Eye (tissue), 1 donor: Measurements from ENCODE around the gene ANKRD23.

Experiments used
- DNase-seq: peaks from one replicate; pipeline ENCODE4 v3.0.0-alpha.2; 2015

ANKRD23 gene

DNA sequence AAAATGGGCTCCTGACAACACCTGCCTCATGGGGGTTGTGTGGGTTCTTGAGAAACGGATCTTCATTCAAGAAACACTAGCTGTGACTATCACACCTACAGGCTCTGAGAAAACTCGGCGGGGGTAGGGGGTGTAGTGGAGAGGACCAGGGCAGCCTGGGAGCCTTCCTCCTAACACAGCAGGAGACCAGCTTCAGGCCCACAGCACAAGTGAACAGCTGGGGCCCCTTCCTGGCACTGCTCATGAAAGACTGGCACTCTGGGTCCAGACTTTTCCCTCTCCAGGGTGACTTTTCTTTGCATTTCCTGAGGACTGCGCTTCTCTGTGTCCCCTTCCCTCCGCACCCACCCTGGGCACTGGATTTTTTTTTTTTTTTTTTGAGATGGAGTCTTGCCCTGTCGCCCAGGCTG, 33.2 kb upstream of the ANKRD23 start:
- no peak for DNase-seq

GRCh38 chr2:96876269-96877041, 32.6 kb upstream of the ANKRD23 start:
- DNase-seq = no peak

DNA sequence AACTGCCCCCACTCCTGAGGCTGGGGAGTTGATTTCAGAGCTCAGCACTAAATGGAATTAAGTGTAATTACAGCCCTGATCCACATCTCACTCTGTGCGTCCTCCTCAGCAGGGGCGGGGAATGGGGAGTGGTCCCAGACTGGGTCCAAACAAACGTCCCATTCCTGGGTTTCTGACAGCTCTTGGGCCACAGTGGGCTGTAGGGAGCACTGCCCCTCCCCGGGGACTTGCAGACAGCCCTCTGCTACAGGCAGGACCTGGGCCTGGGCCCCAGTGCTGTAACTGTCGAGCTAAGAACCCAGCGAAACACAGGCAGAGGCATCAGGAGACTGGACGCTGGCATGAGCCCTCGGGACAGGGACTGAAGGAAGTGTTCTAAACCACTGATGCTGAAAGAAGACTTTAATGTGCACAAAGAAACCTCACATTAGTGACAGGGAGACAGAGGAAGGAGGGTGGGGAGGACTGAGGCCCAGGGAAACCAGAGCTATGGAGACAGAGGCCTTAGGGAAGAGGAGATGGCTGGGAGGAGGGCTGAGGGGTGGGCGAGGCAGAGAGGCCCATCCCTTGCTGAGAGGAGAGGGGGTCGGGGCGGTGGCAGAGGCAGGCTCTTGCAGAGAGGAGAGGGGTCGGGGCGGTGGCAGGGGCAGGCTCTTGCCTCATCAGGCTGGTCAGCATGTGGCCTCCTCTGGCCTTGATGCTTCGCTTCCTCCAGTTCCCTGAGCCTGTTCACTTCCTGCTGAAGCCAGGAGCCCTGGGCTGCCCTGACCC, 31.9 kb upstream of the ANKRD23 start:
- DNase-seq = peak; percentile 89

- no peak for DNase-seq
Observed at GRCh38 chr2:96874198-96874831, 30.5 kb upstream of the ANKRD23 start.

GRCh38 chr2:96873651-96874096, 29.9 kb upstream of the ANKRD23 start:
- DNase-seq = no peak

- DNase-seq = no peak
Observed at GRCh38 chr2:96872591-96873349, 28.9 kb upstream of the ANKRD23 start.

- peak; percentile 87 for DNase-seq
Observed at GRCh38 chr2:96870626-96871255, 26.9 kb upstream of the ANKRD23 start.

GRCh38 chr2:96869822-96870625, 26.2 kb upstream of the ANKRD23 start, which contains the start of gene SEMA4C:
SEMA4C (minus strand) TSS chr2:96870080; CDS start chr2:96867886, 2,194 bp downstream.
- peak; percentile 85 for DNase-seq

- DNase-seq = no peak
Observed at GRCh38 chr2:96869281-96869821, 25.5 kb upstream of the ANKRD23 start.

GRCh38 chr2:96868555-96869280, 24.9 kb upstream of the ANKRD23 start:
- DNase-seq = peak; percentile 94

- DNase-seq = no peak
Observed at GRCh38 chr2:96867756-96868554, 24.1 kb upstream of the ANKRD23 start.

GRCh38 chr2:96866986-96867755, 23.4 kb upstream of the ANKRD23 start:
- no peak for DNase-seq

- DNase-seq = no peak
Observed at GRCh38 chr2:96866586-96866985, 22.8 kb upstream of the ANKRD23 start.

DNA sequence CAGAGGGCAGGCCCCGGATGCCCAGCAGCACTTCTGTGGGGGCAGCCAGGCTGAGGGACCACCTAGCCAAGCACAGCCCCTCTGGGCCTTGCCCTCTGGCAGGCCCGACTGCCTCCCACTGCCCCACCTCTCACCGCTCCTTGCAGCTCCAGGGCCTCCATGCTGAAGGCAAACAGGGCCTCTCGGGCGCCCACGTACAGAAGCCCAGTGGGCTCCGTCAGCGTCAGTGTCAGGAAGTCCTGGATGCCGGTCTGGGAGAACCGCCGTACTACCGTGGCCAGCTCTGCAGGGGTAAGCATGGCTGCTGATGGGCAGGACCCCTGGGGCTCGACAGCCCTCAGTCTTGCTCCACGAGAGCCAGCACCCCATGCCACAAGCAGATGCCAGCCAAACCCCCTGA, 22.3 kb upstream of the ANKRD23 start:
- DNase-seq = no peak

GRCh38 chr2:96865654-96866053, 21.8 kb upstream of the ANKRD23 start:
- no peak for DNase-seq

- DNase-seq = no peak
Observed at GRCh38 chr2:96864343-96865091, 20.7 kb upstream of the ANKRD23 start.

GRCh38 chr2:96863575-96864342, 19.9 kb upstream of the ANKRD23 start:
- DNase-seq = no peak
